Stomach (tissue), 19 donors: ENCODE measurements around the gene GPC5. TPM values are rescaled to one million over a fixed set of nuclear protein-coding genes. Genes with fewer than 3 reads are reported as not detected.

Experiments used
- DNase-seq, 2 donors: peaks; one replicate each; pipeline versions ENCODE4 v3.0.0 to v3.0.0-alpha.2; 2013 to 2019
- H3K27ac ChIP-seq, 5 donors: fragments of 200-600 bp in 4 of 5; sonication (generic) in 4 of 5; one replicate each; pipeline ENCODE4 v1.5.1; 2013 to 2019; ENCODE audit warnings: mild to moderate bottlenecking in 1 of 5, moderate library complexity in 1 of 5
- H3K27me3 ChIP-seq, 3 donors: fragments of 200-600 bp; sonication (generic); one replicate each; pipeline ENCODE4 v1.5.1; 2017 to 2019; ENCODE audit warnings: mixed run types in 1 of 3
- H3K36me3 ChIP-seq, 4 donors: fragments of 200-600 bp; sonication (generic); 1 replicate in 3 of 4; 2 replicates in 1 of 4; pipeline ENCODE4 v1.5.1; 2016 to 2019
- H3K4me1 ChIP-seq, 4 donors: fragments of 200-600 bp; sonication (generic); one replicate each; pipeline ENCODE4 v1.5.1; 2016 to 2019
- H3K4me3 ChIP-seq, 4 donors: fragments of 200-600 bp; sonication (generic) in 3 of 4; one replicate each; pipeline ENCODE4 v1.5.1; 2016 to 2019; ENCODE audit warnings: mild to moderate bottlenecking in 1 of 4
- H3K9me3 ChIP-seq, 4 donors: fragments of 200-600 bp; sonication (generic); one replicate each; pipeline ENCODE4 v1.5.1; 2016 to 2019
- CTCF ChIP-seq, 7 experiments: fragments of 450-650 bp in 4 of 7; fragments of 200-600 bp in 3 of 7; sonication (generic) in 3 of 7; IDR thresholded peaks; one replicate each; pipeline ENCODE4 v1.5.1; 2016 to 2019; ENCODE audit warnings: antibody characterized with exemption in 7 of 7, control low read depth in 2 of 7, mild to moderate bottlenecking in 1 of 7
- EP300 ChIP-seq: sonication (generic); formaldehyde crosslinking; IDR thresholded peaks from one replicate; pipeline ENCODE4 v1.6.1; 2017; ENCODE audit warnings: antibody characterized with exemption
- POLR2A ChIP-seq, 4 donors: fragments of 450-650 bp; IDR thresholded peaks; one replicate each; pipeline ENCODE4 v1.6.1; 2016; ENCODE audit warnings: antibody characterized with exemption in 4 of 4, control low read depth in 2 of 4, mild to moderate bottlenecking in 1 of 4, moderate library complexity in 1 of 4
- POLR2AphosphoS5 ChIP-seq, 3 donors: sonication (generic); formaldehyde crosslinking; IDR thresholded peaks; one replicate each; pipeline ENCODE4 v1.6.1; 2016; ENCODE audit warnings: antibody characterized with exemption in 3 of 3
- WGBS, 5 donors: extraction: QIAGEN DNeasy Blood & Tissue Kit in 3 of 5; methylation state at CpG; one replicate each; pipeline versions ENCODE4 v1.1.5 to v1.1.7; 2013 to 2018; 5-methylcytosine and 5-hydroxymethylcytosine counted together
- intact Hi-C: fragments of 100-400 bp; cut with DNase I; formaldehyde crosslinking; loops from one replicate; pipeline ENCODE4 v1.15.1; 2023; ENCODE audit warnings: low total_unique reads
- long read RNA-seq, 10 donors: transcript quantifications; one replicate each; lab custom pipeline, GENCODE V29; 2026
- polyA plus RNA-seq, 3 donors: library from polyadenylated mRNA; stranded (reverse); fragments of 200-250 nt; gene quantifications; one replicate each; pipeline ENCODE4 v1.2.3, GENCODE V29; 2013
- total RNA-seq, 5 donors: library from RNA; depleted of rRNA; stranded (reverse); fragments of >200 nt; gene quantifications; one replicate each; pipeline versions ENCODE4 v1.1.0 to v1.2.3, GENCODE V29; 2014 to 2016
- donor health status: healthy with polysubstance abuse.
- donor health status: Bipolar disorder and iron deficiency.
- donor health status: healthy.

Gene GPC5
- total RNA-seq: 1 to 10 TPM in 1 of 5 donors, under 1 TPM in 1, not detected in 3; 0.87 to 2.8 TPM
- polyA plus RNA-seq: not detected
- long read RNA-seq, donor 1: 0 reads
- long read RNA-seq, donor 2: 0 reads
- long read RNA-seq, donor 3: 0 reads
- long read RNA-seq, donor 4: 0 reads
- long read RNA-seq, donor 5: 0 reads
- long read RNA-seq, donor 6: 0 reads
- long read RNA-seq, donor 7: 0 reads
- long read RNA-seq, donor 8: 0 reads
- long read RNA-seq, donor 9, partial matches to known transcripts: 0 of 1 reads
- long read RNA-seq, donor 9, other reads (novel, unspliced or antisense): 0 of 1 reads
- long read RNA-seq, donor 10: 0 reads

GRCh38 chr13:91398413-91399188 is at the start of gene GPC5:
TSS of gene GPC5 (plus strand) at chr13:91398621.
- TF ChIP-seq POLR2AphosphoS5 (IDR thresholded peaks at IDR 0.05) (no peak), EP300 (no peak), POLR2A (IDR thresholded peaks at IDR 0.05) (no peak), CTCF (IDR thresholded peaks at IDR 0.05) (no peak)
- no peak within 1 kb of the TSS for H3K27ac ChIP-seq
- H3K9me3 ChIP-seq: no peaks in the 10 kb centered on the region
- DNase-seq: peak; percentile 80 to 90
- no peaks in the 10 kb centered on the region for H3K36me3 ChIP-seq
- H3K4me3 ChIP-seq: peak within 1 kb of the TSS; percentile 44 to 64 (median 49)
- H3K4me1 ChIP-seq: peaks cover 9 to 18% (median 14%) of the 10 kb centered on the region in 4 donors
- intact Hi-C loops: no loop called here
- peaks cover 0 to 71% (median 62%) of the 10 kb centered on the region in 3 donors for H3K27me3 ChIP-seq
- 0 to 2% (median 1%) methylated on average over 35 to 76 of the region's 76 CpGs for WGBS, 5 donors

- intact Hi-C loops: no loop called here
- no peaks in the 10 kb centered on the region for H3K9me3 ChIP-seq
- H3K4me1 ChIP-seq: peaks cover 10 to 49% (median 28%) of the 10 kb centered on the region in 4 donors
- DNase-seq: peak; percentile 95 to 97
- H3K4me3 ChIP-seq: peak overlapping the region; percentile 75 to 98 (median 91)
- peak in 6 of 7 experiments; percentile 0 to 99 (median 92) for TF ChIP-seq CTCF (IDR thresholded peaks at IDR 0.05)
- peak; percentile 26 to 62 (median 37) for TF ChIP-seq POLR2AphosphoS5 (IDR thresholded peaks at IDR 0.05)
- TF ChIP-seq POLR2A (IDR thresholded peaks at IDR 0.05): no peak
- TF ChIP-seq EP300: no peak
- H3K27ac ChIP-seq: peak overlapping the region; percentile 89 to 100 (median 96)
- H3K36me3 ChIP-seq: peaks cover 0 to 38% (median 34%) of the 10 kb centered on the region in 4 donors
- WGBS, 5 donors: 0 to 1% (median 0%) methylated on average over 22 to 46 of the region's 46 CpGs
- peaks cover 0 to 18% (median 0%) of the 10 kb centered on the region in 3 donors for H3K27me3 ChIP-seq
Measured at GRCh38 chr13:91348906-91349435, 49.5 kb upstream of the GPC5 start.

GRCh38 chr13:91349992-91350911 is 48.2 kb upstream of the GPC5 start:
- TF ChIP-seq CTCF (IDR thresholded peaks at IDR 0.05) (no peak), POLR2AphosphoS5 (IDR thresholded peaks at IDR 0.05) (no peak), POLR2A (IDR thresholded peaks at IDR 0.05) (no peak), EP300 (no peak)
- WGBS, 5 donors: 30 to 53% (median 37%) methylated on average over 5 of the region's 5 CpGs

More at GRCh38 chr13:91349992-91350911, 48.2 kb upstream of the GPC5 start:
- H3K27me3 ChIP-seq: peaks cover 0 to 8% (median 0%) of the 10 kb centered on the region in 3 donors
- no peak for DNase-seq
- H3K4me3 ChIP-seq: peak overlapping the region in 2 of 4 donors; percentile 75 to 88
- no peak overlapping the region for H3K27ac ChIP-seq
- H3K9me3 ChIP-seq: no peaks in the 10 kb centered on the region
- peaks cover 5 to 51% (median 46%) of the 10 kb centered on the region in 4 donors for H3K36me3 ChIP-seq
- peaks cover 10 to 54% (median 29%) of the 10 kb centered on the region in 4 donors for H3K4me1 ChIP-seq
- intact Hi-C loops: no loop called here
